BLaER1 treated with 17β-estradiol and CSF1 and Interleukin-3, amounts not matched to agents 10 nM and 100 nM (cell line): Measurements from ENCODE around the gene GALK2.
"Not testable (repeated sequence)": the region's sequence is repeated elsewhere in the genome, so short reads cannot be mapped to it uniquely, and the experiment has no call there.

Experiments used
- H3K27ac ChIP-seq, 11 experiments: shearing (Covaris generic); formaldehyde crosslinking; 2 replicates each; pipeline ENCODE4 v1.8.1; 2022
- H3K27me3 ChIP-seq, 11 experiments: shearing (Covaris generic); formaldehyde crosslinking; 2 replicates each; pipeline ENCODE4 v1.8.1; 2022
- H3K36me3 ChIP-seq, 11 experiments: shearing (Covaris generic); formaldehyde crosslinking; 2 replicates each; pipeline ENCODE4 v1.8.1; 2022
- H3K4me1 ChIP-seq, 10 experiments: shearing (Covaris generic); formaldehyde crosslinking; 2 replicates each; pipeline ENCODE4 v1.8.1; 2022
- H3K4me2 ChIP-seq, 11 experiments: shearing (Covaris generic); formaldehyde crosslinking; 2 replicates each; pipeline ENCODE4 v1.8.1; 2022
- H3K4me3 ChIP-seq, 10 experiments: shearing (Covaris generic); formaldehyde crosslinking; 2 replicates each; pipeline ENCODE4 v1.8.1; 2022
- H3K9ac ChIP-seq, 11 experiments: shearing (Covaris generic); formaldehyde crosslinking; 2 replicates each; pipeline ENCODE4 v1.8.1; 2022
- H3K9me3 ChIP-seq, 11 experiments: shearing (Covaris generic); formaldehyde crosslinking; replicated peaks in 1 of 11; 2 replicates each; pipeline ENCODE4 v1.8.1; 2022
- H4K20me1 ChIP-seq, 11 experiments: shearing (Covaris generic); formaldehyde crosslinking; 2 replicates each; pipeline ENCODE4 v1.8.1; 2022
- Cebpa-rat ChIP-seq, 11 experiments: shearing (Covaris generic); IDR thresholded peaks; 2 replicates each; pipeline ENCODE4 v1.8.1; 2022

Gene GALK2

GRCh38 chr15:49154799-49155109 lies 15.3 kb upstream of the GALK2 start:
- no peak for TF ChIP-seq Cebpa-rat (IDR thresholded peaks at IDR 0.05)
- peaks cover 33 to 56% (median 48%) of the 10 kb centered on the region in 11 experiments; a peak in 20 of 22 replicates for H4K20me1 ChIP-seq
- peaks cover 0 to 33% (median 12%) of the 10 kb centered on the region in 11 experiments; a peak in 14 of 22 replicates for H3K36me3 ChIP-seq
- H3K9ac ChIP-seq = peak overlapping the region; percentile 91 to 99 (median 95)
- no peaks in the 10 kb centered on the region for H3K9me3 ChIP-seq
- no peaks in the 10 kb centered on the region for H3K27me3 ChIP-seq
- H3K4me1 ChIP-seq = peaks cover 7 to 54% (median 32%) of the 10 kb centered on the region in 10 experiments; a peak in 19 of 20 replicates
- peak overlapping the region; percentile 75 to 98 (median 95) for H3K27ac ChIP-seq
- H3K4me3 ChIP-seq = peak overlapping the region; percentile 80 to 100 (median 90)
- H3K4me2 ChIP-seq = peak overlapping the region; percentile 67 to 86 (median 81)

GRCh38 chr15:49155110-49155833 lies 14.8 kb upstream of the GALK2 start, which contains the start of gene COPS2:
TSS of gene COPS2 (minus strand) at chr15:49155599. CDS start at chr15:49155578, 21 bp downstream.
- H3K9ac ChIP-seq = peak within 1 kb of the TSS; percentile 91 to 99 (median 95)
- H3K36me3 ChIP-seq = peaks cover 0 to 29% (median 8%) of the 10 kb centered on the region in 11 experiments; a peak in 14 of 22 replicates
- peaks cover 7 to 50% (median 32%) of the 10 kb centered on the region in 10 experiments; a peak in 19 of 20 replicates for H3K4me1 ChIP-seq
- H3K4me2 ChIP-seq = peak within 1 kb of the TSS; percentile 74 to 92 (median 85)
- no peak for TF ChIP-seq Cebpa-rat (IDR thresholded peaks at IDR 0.05)
- peak within 1 kb of the TSS; percentile 80 to 100 (median 90) for H3K4me3 ChIP-seq
- no peaks in the 10 kb centered on the region for H3K27me3 ChIP-seq
- no peaks in the 10 kb centered on the region for H3K9me3 ChIP-seq
- peak within 1 kb of the TSS; percentile 75 to 98 (median 95) for H3K27ac ChIP-seq
- H4K20me1 ChIP-seq = peaks cover 28 to 50% (median 43%) of the 10 kb centered on the region in 11 experiments; a peak in 20 of 22 replicates

- peak overlapping the region; percentile 80 to 100 (median 90) for H3K4me3 ChIP-seq
- no peak for TF ChIP-seq Cebpa-rat (IDR thresholded peaks at IDR 0.05)
- H4K20me1 ChIP-seq = peaks cover 20 to 43% (median 35%) of the 10 kb centered on the region in 11 experiments; a peak in 20 of 22 replicates
- no peaks in the 10 kb centered on the region for H3K9me3 ChIP-seq
- peak overlapping the region; percentile 91 to 99 (median 95) for H3K9ac ChIP-seq
- no peaks in the 10 kb centered on the region for H3K27me3 ChIP-seq
- peak overlapping the region; percentile 66 to 92 (median 82) for H3K4me2 ChIP-seq
- peaks cover 0 to 22% (median 8%) of the 10 kb centered on the region in 11 experiments; a peak in 13 of 22 replicates for H3K36me3 ChIP-seq
- peak overlapping the region; percentile 30 to 97 (median 88); a peak in 20 of 22 replicates for H3K27ac ChIP-seq
- peaks cover 7 to 43% (median 32%) of the 10 kb centered on the region in 10 experiments; a peak in 19 of 20 replicates for H3K4me1 ChIP-seq
These were observed 14.0 kb upstream of the GALK2 start for GRCh38 chr15:49155834-49156627.

GRCh38 chr15:49163678-49164077 lies 6.4 kb upstream of the GALK2 start:
- Histone ChIP-seq H3K36me3 (peaks cover 0 to 19% (median 12%) of the 10 kb centered on the region in 11 experiments; a peak in 16 of 22 replicates), H3K4me3 (no peak overlapping the region), H3K9me3 (no peaks in the 10 kb centered on the region), H3K9ac (no peak overlapping the region), H4K20me1 (no peaks in the 10 kb centered on the region), H3K4me2 (no peak overlapping the region), H3K27me3 (no peaks in the 10 kb centered on the region), H3K27ac (no peak overlapping the region), H3K4me1 (no peaks in the 10 kb centered on the region)
- TF ChIP-seq Cebpa-rat (IDR thresholded peaks at IDR 0.05) = no peak

- no peak overlapping the region for H3K9ac ChIP-seq
- H3K36me3 ChIP-seq = peaks cover 0 to 19% (median 12%) of the 10 kb centered on the region in 11 experiments; a peak in 16 of 22 replicates
- peaks cover 0 to 5% (median 3%) of the 10 kb centered on the region in 10 experiments; a peak in 5 of 20 replicates for H3K4me1 ChIP-seq
- no peak overlapping the region for H3K4me2 ChIP-seq
- no peak overlapping the region for H3K27ac ChIP-seq
- TF ChIP-seq Cebpa-rat (IDR thresholded peaks at IDR 0.05) = no peak
- no peaks in the 10 kb centered on the region for H3K9me3 ChIP-seq
- no peak overlapping the region for H3K4me3 ChIP-seq
- H3K27me3 ChIP-seq = no peaks in the 10 kb centered on the region
- H4K20me1 ChIP-seq = no peaks in the 10 kb centered on the region
These were observed 5.2 kb upstream of the GALK2 start for GRCh38 chr15:49164865-49165264.

GRCh38 chr15:49168016-49168415 lies 2.0 kb upstream of the GALK2 start:
- no peaks in the 10 kb centered on the region for H3K27me3 ChIP-seq
- H3K36me3 ChIP-seq = peaks cover 0 to 4% (median under 1%) of the 10 kb centered on the region in 11 experiments; a peak in 7 of 22 replicates
- H3K9ac ChIP-seq = no peak overlapping the region
- H3K4me1 ChIP-seq = peaks cover 14 to 22% (median 17%) of the 10 kb centered on the region in 10 experiments
- no peak overlapping the region for H3K27ac ChIP-seq
- no peaks in the 10 kb centered on the region for H4K20me1 ChIP-seq
- no peaks in the 10 kb centered on the region for H3K9me3 ChIP-seq
- no peak for TF ChIP-seq Cebpa-rat (IDR thresholded peaks at IDR 0.05)
- H3K4me2 ChIP-seq = no peak overlapping the region
- H3K4me3 ChIP-seq = no peak overlapping the region

GRCh38 chr15:49171790-49172189 lies 1.7 kb downstream of the GALK2 start:
- Histone ChIP-seq H4K20me1 (no peaks in the 10 kb centered on the region), H3K27me3 (no peaks in the 10 kb centered on the region), H3K4me2 (peak overlapping the region; percentile 55 to 93 (median 86); a peak in 19 of 22 replicates), H3K9me3 (peaks cover 0 to 25% (median 20%) of the 10 kb centered on the region in 11 experiments; a peak in 19 of 22 replicates), H3K36me3 (peaks cover 0 to 16% (median 9%) of the 10 kb centered on the region in 11 experiments; a peak in 7 of 22 replicates), H3K27ac (0 out of 22 replicates have a peak overlapping the region, but pooled peaks of 1 of the 11 experiments have one; percentile 77), H3K9ac (peak overlapping the region in 2 of 11 experiments; percentile 87 to 94; a peak in 2 of 22 replicates), H3K4me1 (peaks cover 14 to 22% (median 17%) of the 10 kb centered on the region in 10 experiments), H3K4me3 (peak overlapping the region in 3 of 10 experiments; percentile 77 to 81 (median 79); a peak in 3 of 20 replicates)
- no peak for TF ChIP-seq Cebpa-rat (IDR thresholded peaks at IDR 0.05)

GRCh38 chr15:49174902-49175301 lies 4.9 kb downstream of the GALK2 start:
- H3K27me3 ChIP-seq = no peaks in the 10 kb centered on the region
- peaks cover 0 to 25% (median 20%) of the 10 kb centered on the region in 11 experiments; a peak in 19 of 22 replicates for H3K9me3 ChIP-seq
- no peaks in the 10 kb centered on the region; a peak in 2 of 22 replicates for H4K20me1 ChIP-seq
- no peak overlapping the region for H3K27ac ChIP-seq
- H3K36me3 ChIP-seq = peaks cover 4 to 20% (median 10%) of the 10 kb centered on the region in 11 experiments; a peak in 8 of 22 replicates
- H3K4me2 ChIP-seq = no peak overlapping the region
- H3K9ac ChIP-seq = no peak overlapping the region
- TF ChIP-seq Cebpa-rat (IDR thresholded peaks at IDR 0.05) = no peak
- no peak overlapping the region for H3K4me3 ChIP-seq
- H3K4me1 ChIP-seq = peaks cover 13 to 19% (median 14%) of the 10 kb centered on the region in 10 experiments

GRCh38 chr15:49175582-49176397 lies 5.7 kb downstream of the GALK2 start:
- not testable (repeated sequence) for H3K4me3 ChIP-seq, H3K9ac ChIP-seq, H3K27ac ChIP-seq, H3K4me2 ChIP-seq, H4K20me1 ChIP-seq, H3K27me3 ChIP-seq
- Histone ChIP-seq H3K36me3 (peaks cover 4 to 20% (median 10%) of the 10 kb centered on the region in 11 experiments; a peak in 8 of 22 replicates), H3K4me1 (peaks cover 10 to 18% (median 11%) of the 10 kb centered on the region in 10 experiments), H3K9me3 (peaks cover 0 to 25% (median 20%) of the 10 kb centered on the region in 11 experiments; a peak in 19 of 22 replicates)
